DMS 273 treated with DMSO at 0.1 percent for 48 hours (cell line): Measurements from ENCODE around the gene LIN28A.

Source experiments
- DNase-seq: peaks from one replicate; lab custom pipeline; 2025; lab: John Stamatoyannopoulos, UW

LIN28A gene

DNA sequence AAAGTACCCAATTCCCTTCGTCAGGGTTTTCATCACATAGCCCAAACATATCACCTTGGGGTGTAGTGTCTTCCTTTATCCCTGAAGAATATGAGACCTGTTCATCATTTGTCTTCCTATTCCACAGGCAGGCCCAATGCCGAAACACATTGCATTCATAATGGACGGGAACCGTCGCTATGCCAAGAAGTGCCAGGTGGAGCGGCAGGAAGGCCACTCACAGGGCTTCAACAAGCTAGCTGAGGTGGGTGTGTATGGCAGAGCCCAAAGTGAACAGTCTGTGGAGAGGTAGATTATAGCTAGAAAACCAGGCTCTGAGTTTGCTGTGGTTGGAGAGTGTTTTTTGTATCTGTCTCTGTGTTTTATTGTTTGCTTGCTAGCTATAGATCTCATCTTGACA, 27.4 kb downstream of the LIN28A start:
- DNase-seq, result no peak

DNA sequence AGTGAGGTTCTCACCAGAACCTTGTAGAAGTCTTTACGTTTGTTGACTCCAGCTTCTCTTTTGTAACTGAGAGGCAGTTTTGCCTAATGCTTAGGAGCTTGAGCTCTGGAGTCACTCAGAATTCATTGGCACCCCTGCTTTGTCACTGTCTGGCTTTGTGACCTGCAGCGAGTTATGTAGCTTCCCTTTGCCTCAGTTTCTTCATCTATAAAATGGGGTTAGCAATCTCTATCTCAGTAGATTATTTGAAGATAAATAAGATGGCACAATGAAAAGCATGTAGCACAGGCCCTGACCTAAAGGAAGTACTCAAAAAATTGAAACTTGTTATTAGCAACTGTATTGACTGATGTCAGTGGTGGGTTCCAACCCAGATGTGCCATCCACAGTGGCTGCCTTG, 29.6 kb downstream of the LIN28A start:
- no peak for DNase-seq

DNA sequence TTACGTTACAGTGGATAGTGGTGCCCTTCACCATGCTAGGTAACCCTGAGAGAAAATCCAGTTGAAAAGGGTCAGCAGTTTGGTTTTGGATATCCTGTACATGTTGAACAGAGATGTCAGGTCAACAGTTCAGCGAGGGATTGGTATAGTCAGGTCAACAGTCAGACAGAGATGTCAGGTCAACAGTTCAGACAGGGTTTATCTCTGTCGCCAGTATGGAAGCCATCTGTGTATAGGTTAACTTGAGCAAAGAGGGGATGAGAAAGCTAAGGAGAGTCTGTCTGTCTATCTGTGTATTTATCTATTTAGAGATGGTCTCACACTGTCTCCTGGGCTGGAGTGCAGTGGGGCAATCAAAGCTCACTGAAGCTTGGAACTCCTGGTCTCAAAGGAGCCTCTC, 39.3 kb downstream of the LIN28A start:
- no peak for DNase-seq

DNA sequence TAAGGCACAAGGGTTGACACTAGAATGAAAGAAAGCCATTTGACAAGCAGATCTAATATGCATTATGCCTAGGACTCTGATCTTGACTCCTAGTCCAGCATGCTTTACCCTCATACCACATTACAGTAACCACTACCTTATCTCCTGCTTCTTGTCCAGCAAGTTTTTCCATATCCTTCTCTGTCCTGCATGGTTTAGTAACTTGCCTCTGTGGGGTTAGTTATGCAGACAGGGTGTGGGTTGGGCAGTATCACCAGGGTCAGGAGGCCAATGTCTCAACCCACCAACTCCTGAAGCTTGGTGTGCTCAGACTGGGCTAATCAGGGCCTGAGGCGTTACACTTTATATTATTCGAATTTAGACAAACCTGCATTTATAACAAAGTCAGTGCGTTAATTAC, 40.3 kb downstream of the LIN28A start:
- DNase-seq, result no peak

GRCh38 chr1:26452459-26453183, 42.0 kb downstream of the LIN28A start:
- DNase-seq, result no peak

DNA sequence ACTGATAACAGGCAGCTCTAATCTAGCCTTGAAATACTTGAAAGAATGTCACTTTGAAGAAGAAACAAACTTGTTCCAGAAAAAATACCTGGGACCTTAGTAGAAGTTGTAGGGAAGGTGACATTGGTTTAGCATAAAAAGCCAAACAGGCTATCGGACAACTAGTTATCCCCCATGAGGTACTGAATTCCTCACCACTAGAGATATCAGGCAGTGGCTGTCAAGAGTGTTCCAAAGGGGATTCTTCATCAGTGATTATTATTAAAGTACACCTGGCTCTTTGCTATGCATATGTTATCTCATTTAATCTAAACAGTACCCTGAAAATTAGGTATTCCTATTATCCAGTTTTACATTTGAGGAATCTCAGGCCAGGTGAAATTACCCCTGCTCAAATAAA, 48.5 kb downstream of the LIN28A start:
- no peak for DNase-seq

- DNase-seq, result no peak
Measured at GRCh38 chr1:26459573-26460031, 49.0 kb downstream of the LIN28A start.

DNA sequence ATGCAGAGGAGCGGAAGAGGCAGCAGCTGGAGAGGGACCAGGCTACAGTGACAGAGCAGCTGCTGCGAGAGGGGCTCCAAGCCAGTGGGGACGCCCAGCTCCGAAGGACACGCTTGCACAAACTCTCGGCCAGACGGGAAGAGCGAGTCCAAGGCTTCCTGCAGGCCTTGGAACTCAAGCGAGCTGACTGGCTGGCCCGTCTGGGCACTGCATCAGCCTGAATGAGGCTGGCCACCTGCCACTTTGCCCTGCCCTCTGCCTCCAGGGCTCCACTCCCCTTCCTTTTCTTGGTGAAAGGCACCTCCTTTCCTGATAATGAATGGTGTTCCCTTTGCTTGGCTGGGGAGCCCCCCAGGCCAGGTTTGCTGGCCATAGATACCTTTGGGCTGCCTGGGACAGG, 58.3 kb downstream of the LIN28A start:
- DNase-seq, result peak; percentile 25

DNA sequence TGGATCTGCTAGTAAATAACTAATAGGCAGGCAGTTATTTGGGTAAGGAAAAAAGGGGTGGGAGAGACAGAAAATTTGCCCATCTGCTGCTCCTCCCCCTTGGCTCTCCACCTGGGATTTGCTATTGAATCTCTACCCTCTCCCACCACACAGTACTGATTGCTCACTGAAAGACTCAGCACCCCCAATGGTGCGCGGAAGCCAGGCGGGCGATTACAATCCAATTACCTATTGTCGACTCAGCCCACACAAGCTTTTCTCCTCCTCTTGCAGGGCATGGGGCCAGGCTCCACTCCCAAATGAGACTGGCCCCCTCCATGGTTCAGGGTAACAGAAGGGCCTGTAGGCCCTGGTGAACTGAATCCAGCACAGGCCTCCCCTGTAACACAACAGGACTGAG, 58.9 kb downstream of the LIN28A start:
- peak; percentile 57 for DNase-seq

- DNase-seq, result no peak
Measured at GRCh38 chr1:26470878-26471497, 60.4 kb downstream of the LIN28A start.

- DNase-seq, result peak; percentile 71
Measured at GRCh38 chr1:26471498-26472319, 61.1 kb downstream of the LIN28A start.

DNA sequence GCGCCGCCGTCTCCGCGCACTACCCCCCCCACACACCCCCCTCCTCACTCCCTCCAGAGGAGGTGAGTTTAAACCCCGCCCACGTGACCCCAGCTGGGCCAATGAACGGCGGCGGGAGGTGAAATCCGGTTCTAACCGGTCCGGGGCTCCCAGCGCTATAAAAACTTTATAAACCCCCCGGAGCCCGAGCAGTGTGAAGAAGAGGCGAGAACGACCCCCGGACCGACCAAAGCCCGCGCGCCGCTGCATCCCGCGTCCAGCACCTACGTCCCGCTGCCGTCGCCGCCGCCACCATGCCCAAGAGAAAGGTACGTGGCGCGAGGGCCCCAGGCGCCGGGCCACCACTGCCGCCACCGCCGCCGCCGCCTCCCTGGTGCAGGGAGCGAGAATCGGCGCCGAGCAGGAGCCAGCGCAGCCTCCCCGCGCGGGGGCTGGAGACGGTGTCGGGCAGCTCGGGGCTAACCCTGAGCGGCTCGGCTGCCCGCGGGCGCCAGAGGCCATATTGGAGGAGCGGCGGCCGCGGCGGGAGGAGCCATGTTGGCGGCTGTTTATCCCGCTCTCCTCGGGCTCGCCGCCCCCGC, 61.8 kb downstream of the LIN28A start, which contains the start of gene HMGN2:
HMGN2 (plus strand) TSS at position 121 of the 581 bp plus-strand sequence; CDS start at position 294, 173 bp downstream.
- DNase-seq, result peak; percentile 71

GRCh38 chr1:26472901-26473845, 62.6 kb downstream of the LIN28A start:
- DNase-seq, result peak; percentile 88

GRCh38 chr1:26474818-26475217, 64.2 kb downstream of the LIN28A start:
- DNase-seq, result no peak

- no peak for DNase-seq
Measured at GRCh38 chr1:26475989-26476388, 65.4 kb downstream of the LIN28A start.

- no peak for DNase-seq
Measured at GRCh38 chr1:26476958-26477357, 66.3 kb downstream of the LIN28A start.

GRCh38 chr1:26477446-26478152, 67.0 kb downstream of the LIN28A start:
- no peak for DNase-seq

DNA sequence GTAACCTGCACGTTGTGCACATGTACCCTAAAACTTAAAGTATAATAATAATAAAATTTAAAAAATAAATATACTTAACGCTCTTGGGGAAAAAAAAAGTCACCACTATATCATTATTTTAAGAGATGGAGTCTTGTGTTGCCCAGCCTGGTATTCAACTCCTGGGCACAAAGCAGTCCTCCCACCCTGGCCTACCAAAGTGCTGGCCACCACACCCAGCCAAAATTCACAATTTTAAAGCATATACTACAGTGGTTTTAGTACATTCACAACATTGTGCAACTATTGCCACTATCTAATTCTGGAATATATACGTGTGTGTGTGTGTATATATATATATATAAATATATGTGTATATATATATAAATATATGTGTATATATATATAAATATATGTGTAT, 67.5 kb downstream of the LIN28A start:
- DNase-seq, result no peak

DNA sequence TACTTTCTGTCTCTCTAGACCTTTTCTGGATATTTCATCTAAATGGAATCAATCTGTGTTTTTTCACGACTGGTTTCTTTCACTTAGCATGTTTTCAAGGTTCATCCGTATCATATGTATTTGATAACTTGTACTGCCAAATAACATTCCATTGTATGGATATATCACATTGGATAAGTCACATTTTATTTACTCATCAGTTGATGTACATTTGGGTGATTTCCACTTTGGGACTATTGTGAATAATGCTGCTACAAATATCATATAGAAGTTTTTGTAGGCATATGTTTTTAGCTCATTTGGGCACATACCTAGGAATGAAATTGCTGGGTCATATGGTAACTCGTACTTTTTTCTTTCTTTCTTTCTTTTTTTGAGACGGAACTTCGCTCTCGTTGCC, 68.4 kb downstream of the LIN28A start:
- no peak for DNase-seq
